ENCODE measurements around the gene HECW1. TPM values are rescaled to one million over a fixed set of nuclear protein-coding genes. Genes with fewer than 3 reads are reported as not detected.

The HECW1 gene
- total and polyA plus RNA-seq, 2 of the 8 experiments (the other 6 are each of a cell fraction or from before 2014, with no cell fraction given) = 2.9 to 12.7 TPM

GRCh38 chr7:43311694-43312093, 199.2 kb downstream of the HECW1 start:
- Histone ChIP-seq H2AK5ac (ENCODE audit: low read depth, low read length) (no peak overlapping the region), H3K23me2 (ENCODE audit: low read depth, low read length) (no peaks in the 10 kb centered on the region), H3K4ac (replicated peaks; ENCODE audit: insufficient read length, low read depth, low read length) (no peak overlapping the region), H3K4me1 (replicated peaks in 1 of 4; ENCODE audit: control insufficient read depth in 3 of 4, insufficient read depth in 4 of 4, low read length in 3 of 4) (peaks cover 0 to 1% (median under 1%) of the 10 kb centered on the region in 4 experiments; a peak in 1 of 7 replicates), H3K4me3 (ENCODE audit: extremely low read depth in 1 of 4, insufficient read depth in 2 of 4, low read depth in 3 of 4, low read length in 4 of 4) (no peak overlapping the region), H3K79me1 (ENCODE audit: low read depth, low read length) (no peaks in the 10 kb centered on the region), H2BK120ac (replicated peaks; ENCODE audit: low read depth, low read length) (no peak overlapping the region), H3K36me3 (ENCODE audit: control insufficient read depth in 2 of 4, insufficient read depth in 4 of 4, low read length in 3 of 4) (no peaks in the 10 kb centered on the region), H3K14ac (ENCODE audit: insufficient read length) (no peak overlapping the region), H3K27me3 (replicated peaks in 1 of 4; ENCODE audit: control insufficient read depth in 3 of 4, extremely low read depth in 1 of 4, insufficient read depth in 3 of 4, low read length in 3 of 4) (no peaks in the 10 kb centered on the region), H2BK5ac (ENCODE audit: low read depth, low read length) (no peak overlapping the region), H4K20me1 (replicated peaks in 1 of 2; ENCODE audit: control insufficient read depth in 1 of 2, insufficient read depth in 2 of 2, low read length in 2 of 2) (no peaks in the 10 kb centered on the region), H3K56ac (replicated peaks; ENCODE audit: insufficient read length, low read depth, low read length) (no peak overlapping the region), H2BK15ac (ENCODE audit: low read length) (no peak overlapping the region), H3K9ac (replicated peaks in 1 of 4; ENCODE audit: extremely low read depth in 1 of 4, low read depth in 3 of 4, low read length in 3 of 4) (no peak overlapping the region), H3K27ac (ENCODE audit: low read depth, low read length) (no peak overlapping the region), H3K23ac (ENCODE audit: insufficient read length) (no peak overlapping the region), H4K8ac (ENCODE audit: extremely low read depth, insufficient read depth, low read length) (no peak overlapping the region), H2BK12ac (ENCODE audit: low read depth, low read length) (no peak overlapping the region), H2BK20ac (ENCODE audit: low read length) (no peak overlapping the region), H3K79me2 (ENCODE audit: control insufficient read depth in 1 of 2, insufficient read depth in 2 of 2, low read length in 2 of 2) (no peaks in the 10 kb centered on the region), H3K9me3 (ENCODE audit: insufficient read depth in 2 of 2, low read depth in 1 of 2, low read length in 1 of 2) (no peaks in the 10 kb centered on the region), H2AFZ (ENCODE audit: low read length) (no peak overlapping the region), H3K4me2 (ENCODE audit: insufficient read depth in 1 of 2, low read depth in 2 of 2, low read length in 2 of 2) (no peak overlapping the region), H4K5ac (ENCODE audit: insufficient read length, low read depth, low read length) (no peak overlapping the region), H3K18ac (ENCODE audit: extremely low read depth, low read length) (no peak overlapping the region), H4K91ac (replicated peaks; ENCODE audit: insufficient read length, low read length) (no peak overlapping the region)
- TF ChIP-seq EGR1 (IDR thresholded peaks at IDR 0.05; ENCODE audit: borderline replicate concordance, low read depth, low read length) (no peak), TAF7 (optimal IDR thresholded peaks at IDR 0.05; ENCODE audit: borderline replicate concordance, low read depth, low read length) (no peak), BRCA1 (IDR thresholded peaks at IDR 0.05; ENCODE audit: low read depth, low read length) (no peak), KDM5A (IDR thresholded peaks at IDR 0.05; ENCODE audit: low read length) (no peak), ZNF274 (IDR thresholded peaks at IDR 0.05; ENCODE audit: borderline replicate concordance, extremely low read depth, low read length) (no peak), BCL11A (IDR thresholded peaks at IDR 0.05; ENCODE audit: low read depth in 2 of 2, low read length in 2 of 2) (no peak), SIX5 (IDR thresholded peaks at IDR 0.05; ENCODE audit: low read depth, low read length) (no peak), SIRT6 (IDR thresholded peaks at IDR 0.05; ENCODE audit: low read length) (no peak), SP1 (IDR thresholded peaks at IDR 0.05; ENCODE audit: low read depth, low read length) (no peak), CHD1 (IDR thresholded peaks at IDR 0.05; ENCODE audit: low read depth, low read length) (no peak), RNF2 (IDR thresholded peaks at IDR 0.05; ENCODE audit: borderline replicate concordance, low read depth, low read length, missing control alignments, poor library complexity, severe bottlenecking) (no peak), TAF1 (IDR thresholded peaks at IDR 0.05; ENCODE audit: low read depth, low read length) (no peak), SUZ12 (IDR thresholded peaks at IDR 0.05; ENCODE audit: low read length) (no peak), GTF2F1 (IDR thresholded peaks at IDR 0.05; ENCODE audit: borderline replicate concordance, low read depth, low read length) (no peak), TCF12 (IDR thresholded peaks at IDR 0.05; ENCODE audit: low read depth, low read length) (no peak)
- DNase-seq (ENCODE audit: low read depth in 1 of 2, low spot score in 2 of 2) = no peak
- FAIRE-seq = no peak
- WGBS, 2 experiments (ENCODE audit: extremely low coverage in 1 of 2, insufficient coverage in 1 of 2, insufficient read length in 1 of 2, insufficient replicate concordance in 2 of 2, low coverage in 1 of 2, low lambda C conversion rate in 2 of 2, missing lambda C conversion rate in 1 of 2) = 93% methylated on average over 22 of the region's 22 CpGs; no CpG with 5 or more reads in 1 of the 2 experiments
- POLR2A ChIA-PET (ENCODE audit: partially characterized antibody) = no interaction called here
- CTCF ChIA-PET (ENCODE audit: partially characterized antibody) = interaction anchor here (1.1 to 4.1 kb wide), 3 partner anchors 10 to 271 kb away, joined by 3 to 14 read pairs (median 4); partner anchors contain the start of gene STK17A

Data from H1 (cell line).